Activated gamma-delta T cell (primary cell): ENCODE results near the gene EIF4E1B.

Experiments
- DNase-seq: peaks from one replicate; lab custom pipeline; 2025; lab: John Stamatoyannopoulos, UW

Gene EIF4E1B

DNA sequence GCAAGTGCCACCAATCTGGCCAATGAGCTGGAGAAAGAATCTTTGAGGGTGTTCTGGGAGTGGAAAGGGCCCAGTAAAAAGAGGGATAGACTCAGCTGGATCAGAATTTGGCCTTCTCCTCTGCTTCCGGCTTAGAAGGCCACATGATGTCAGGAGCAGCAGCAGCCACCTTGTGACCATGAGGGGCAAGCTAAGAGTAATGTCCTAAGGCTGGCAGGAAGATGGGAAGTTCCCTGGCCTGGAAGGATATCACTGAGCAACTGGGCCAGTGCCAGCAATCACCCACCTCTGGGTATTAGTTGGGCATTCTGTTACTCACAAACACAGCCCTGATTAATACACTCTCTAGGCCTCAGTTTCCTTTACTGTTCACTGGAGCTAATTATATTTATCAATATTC is 61.0 kb downstream of the EIF4E1B start:
- no peak for DNase-seq

GRCh38 chr5:176692326-176692725 is 61.9 kb downstream of the EIF4E1B start:
- DNase-seq = no peak

DNA sequence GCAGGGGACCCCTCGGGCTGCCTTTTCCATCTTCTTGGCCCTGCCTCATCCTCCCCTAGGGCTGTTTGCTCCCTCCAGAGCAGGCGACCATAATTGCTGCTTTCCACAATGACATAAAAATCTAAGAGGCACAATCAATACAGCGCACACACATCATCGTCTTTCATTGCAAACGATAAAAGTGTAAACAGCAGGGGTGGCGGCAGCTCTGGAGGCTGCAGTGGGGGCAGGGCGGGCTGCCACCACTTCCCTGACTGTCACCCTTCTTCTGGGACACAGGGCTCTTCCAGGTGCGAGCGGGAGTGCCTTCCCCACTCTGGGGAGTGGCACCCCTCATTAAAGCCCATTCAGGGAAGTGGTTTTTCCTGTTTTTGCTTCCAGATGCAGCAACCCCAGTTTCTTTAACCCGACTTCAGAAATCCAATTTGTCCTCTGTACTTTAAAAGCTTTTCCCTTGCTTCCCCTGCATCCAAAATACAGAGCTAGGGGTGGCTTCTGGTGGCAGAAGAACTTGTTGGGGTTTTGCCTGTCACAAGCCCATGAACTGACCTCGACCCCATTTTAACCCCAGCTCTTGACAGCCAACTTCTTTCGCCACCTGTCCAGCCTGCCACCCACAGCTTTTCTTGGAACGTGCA is 62.5 kb downstream of the EIF4E1B start:
- DNase-seq = no peak

DNA sequence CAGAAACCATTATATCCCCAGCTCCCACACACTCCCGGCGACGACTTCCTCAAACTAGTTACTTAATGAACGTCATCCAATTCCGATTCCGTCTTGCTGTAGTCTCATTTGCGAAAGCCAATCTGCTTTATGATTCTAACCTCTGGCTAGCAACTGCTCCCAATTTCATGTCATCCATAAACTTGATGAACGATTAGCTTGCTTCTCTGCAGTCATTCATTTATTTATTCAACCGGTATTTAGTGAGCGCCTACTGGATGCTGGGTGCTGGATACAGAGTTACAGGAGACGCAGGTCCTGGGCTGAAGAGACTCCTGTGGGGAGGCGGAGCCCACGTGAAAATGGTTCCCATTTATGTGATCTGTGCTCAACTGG is 63.0 kb downstream of the EIF4E1B start:
- DNase-seq = no peak

- no peak for DNase-seq
These were observed 63.7 kb downstream of the EIF4E1B start for GRCh38 chr5:176694146-176694545.

GRCh38 chr5:176694631-176695030 is 64.2 kb downstream of the EIF4E1B start:
- no peak for DNase-seq

DNA sequence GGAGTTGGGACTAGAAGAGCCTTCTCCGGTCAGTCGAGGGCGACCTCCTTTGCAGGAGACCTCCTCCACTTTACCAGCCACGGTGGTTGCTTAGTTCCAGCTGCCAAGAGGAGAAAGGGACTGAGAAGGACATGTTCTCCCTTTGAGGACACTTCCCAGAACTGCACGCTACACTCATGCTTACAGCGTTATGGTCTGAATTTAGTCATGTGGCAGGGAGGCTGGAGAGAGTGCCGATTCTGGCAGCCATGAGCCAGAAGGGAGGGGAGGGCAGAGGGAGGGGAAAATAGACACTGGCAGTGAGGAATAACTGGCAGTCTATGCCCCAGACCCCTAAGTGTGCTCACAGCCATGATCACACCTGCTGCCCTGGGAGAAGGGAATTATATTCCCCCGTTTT is 64.6 kb downstream of the EIF4E1B start:
- no peak for DNase-seq
